HG03378 (cell line): Measurements from ENCODE around the gene TMEM114.

Experiments
- ATAC-seq: cut with Tn5 transposase; IDR thresholded peaks from one replicate; pipeline ENCODE4 v1.9.1; 2021; ENCODE audit warnings: mild to moderate bottlenecking, moderate library complexity; ENCODE audit not compliant: unreplicated experiment

The TMEM114 gene

DNA sequence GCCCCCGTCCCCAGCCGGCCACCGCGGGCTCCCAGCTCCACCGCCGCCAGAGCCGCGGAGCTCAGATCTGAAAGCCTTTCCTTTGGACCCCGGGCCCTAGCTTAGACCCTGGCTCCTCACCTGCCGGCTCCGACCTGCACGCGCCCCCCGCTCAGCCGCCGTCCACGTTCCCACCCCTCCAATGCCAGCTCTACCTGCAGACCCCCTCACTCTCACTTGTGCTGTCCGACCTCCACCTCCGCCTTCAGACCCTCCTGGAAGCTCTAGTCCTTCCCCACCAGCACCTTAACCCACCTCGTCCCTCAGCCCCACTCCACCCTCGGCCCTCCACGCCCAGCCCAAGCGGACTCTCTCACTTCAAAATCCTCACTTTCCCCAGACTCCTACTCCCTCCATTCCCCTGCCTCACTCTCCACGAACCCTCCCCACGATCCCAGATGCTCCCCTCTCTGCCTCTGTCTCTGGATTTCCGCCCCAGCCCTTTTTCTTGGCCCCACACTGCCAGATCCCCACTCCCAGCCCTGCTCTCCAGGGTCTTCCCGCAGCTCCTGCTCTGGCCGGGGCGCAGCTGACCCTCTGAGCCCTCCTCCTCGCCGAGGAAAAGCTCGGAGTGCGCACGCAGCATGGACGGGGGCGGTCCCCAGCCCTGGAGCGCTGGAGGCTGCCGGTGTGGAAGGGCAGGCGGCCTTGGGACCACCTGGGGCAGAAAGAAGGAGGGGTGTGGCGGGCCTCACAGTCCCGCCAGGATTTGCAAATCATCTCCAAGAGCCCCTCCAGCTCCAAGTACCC lies at the start of gene TMEM114:
TSS of gene TMEM114 (minus strand) at position 612 of the 789 bp plus-strand sequence. CDS start 673 bp downstream, outside the sequence.
- no peak for ATAC-seq

DNA sequence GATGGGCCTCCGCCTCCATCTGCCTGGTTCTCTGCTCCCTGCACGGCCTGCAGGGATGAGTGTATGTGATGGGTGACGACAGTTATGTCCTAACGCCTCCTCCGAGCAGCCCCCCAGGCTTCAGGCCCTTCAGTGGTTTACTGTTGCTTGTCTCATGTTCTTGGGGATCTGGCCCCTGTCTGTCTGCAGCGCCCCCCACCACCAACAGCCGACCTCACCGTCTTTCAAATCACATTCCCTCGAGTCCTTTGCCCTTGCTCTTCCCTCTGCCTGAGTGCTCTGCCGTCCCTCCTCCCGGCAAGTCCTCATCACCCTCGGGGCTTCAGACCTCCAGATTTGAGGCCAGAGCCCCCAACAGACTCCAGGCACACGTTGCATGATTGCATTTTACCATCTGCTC lies 49.4 kb upstream of the TMEM114 start:
- ATAC-seq = no peak

DNA sequence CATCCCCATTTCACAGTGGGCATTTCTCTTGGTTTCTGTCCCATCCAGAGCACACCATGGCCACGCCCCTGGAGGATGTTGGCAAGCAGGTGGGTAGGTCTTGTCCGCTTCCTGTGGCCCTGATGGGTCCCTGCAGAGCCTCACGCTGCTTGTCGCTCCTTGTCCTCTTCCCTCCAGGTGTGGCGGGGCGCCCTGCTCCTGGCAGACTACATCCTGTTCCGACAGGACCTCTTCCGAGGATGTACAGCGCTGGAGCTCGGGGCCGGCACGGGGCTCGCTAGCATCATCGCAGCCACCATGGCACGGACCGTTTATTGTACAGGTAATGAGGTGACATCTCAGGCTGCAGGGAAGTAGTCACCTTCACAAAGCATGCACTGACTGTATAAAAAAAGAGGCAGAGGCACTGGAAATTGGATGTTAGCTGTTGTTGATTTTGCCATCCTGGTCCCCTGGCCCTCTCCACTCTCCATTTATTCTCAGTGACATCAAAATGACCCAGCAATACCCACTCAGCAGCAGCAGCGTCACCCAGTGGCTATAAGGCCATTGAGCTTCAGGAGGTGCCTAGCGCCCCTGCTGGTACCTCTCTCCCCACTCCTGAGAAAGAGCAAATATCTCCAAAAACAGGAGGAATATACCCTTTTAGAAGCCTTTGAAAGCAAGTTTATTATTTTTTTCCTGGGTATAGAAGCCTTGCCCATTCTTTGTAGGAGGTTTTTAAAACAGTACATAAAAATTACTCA lies 44.9 kb upstream of the TMEM114 start:
- no peak for ATAC-seq

DNA sequence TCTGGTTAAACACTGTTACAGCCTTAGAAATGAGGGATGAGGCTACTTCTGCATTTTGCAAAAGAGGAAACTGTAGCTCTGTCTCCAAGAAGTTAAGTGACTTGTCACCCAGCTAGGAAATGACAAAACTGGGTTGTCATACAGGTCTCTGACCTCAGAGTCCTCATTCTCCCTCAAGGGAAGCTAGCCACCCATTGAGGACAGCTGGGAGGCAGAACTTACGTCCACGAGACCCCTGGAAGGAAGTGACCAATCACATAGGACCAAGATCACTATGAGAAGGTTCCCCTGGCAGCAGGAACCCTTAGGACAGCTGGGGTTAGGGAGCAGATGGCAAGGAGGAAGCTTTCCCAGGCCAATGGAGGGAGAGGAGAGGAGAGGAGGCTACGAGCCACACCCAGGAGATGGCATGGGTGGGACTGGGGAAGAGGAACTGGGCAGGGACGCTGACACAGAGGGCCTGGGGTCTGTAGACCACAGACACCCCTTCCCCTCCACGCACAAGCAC lies 42.4 kb upstream of the TMEM114 start:
- ATAC-seq = no peak

DNA sequence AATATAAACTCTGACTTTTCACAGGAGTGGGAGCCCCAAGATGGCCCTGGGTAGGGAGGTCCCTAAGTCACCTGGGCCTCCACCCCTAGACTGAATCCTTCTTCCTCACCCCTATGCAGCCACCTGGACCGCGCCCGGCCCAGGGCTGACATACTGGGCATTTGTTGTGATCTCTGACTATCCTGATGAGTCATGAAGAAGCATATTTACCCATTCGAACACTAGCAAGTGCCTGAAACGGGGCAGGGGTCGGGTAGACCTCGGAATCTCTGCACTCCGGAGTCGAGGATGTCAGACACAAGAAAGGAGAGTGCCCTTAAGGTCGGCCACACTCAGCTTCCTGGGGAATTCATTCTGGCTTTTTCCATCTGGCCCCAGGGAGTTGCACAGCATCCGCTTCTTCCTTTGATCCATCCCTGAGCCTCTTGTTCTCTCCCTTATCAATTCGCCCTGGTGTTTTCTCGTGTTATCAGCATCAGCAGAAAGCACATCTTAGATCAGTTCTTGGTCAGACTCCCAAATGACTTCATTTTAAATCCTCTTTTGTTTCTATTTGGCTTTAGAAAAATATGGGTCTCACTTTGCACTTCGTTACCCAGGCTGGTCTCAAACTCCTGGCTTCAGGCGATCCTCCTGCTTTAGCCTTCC lies 41.6 kb upstream of the TMEM114 start:
- ATAC-seq = no peak

DNA sequence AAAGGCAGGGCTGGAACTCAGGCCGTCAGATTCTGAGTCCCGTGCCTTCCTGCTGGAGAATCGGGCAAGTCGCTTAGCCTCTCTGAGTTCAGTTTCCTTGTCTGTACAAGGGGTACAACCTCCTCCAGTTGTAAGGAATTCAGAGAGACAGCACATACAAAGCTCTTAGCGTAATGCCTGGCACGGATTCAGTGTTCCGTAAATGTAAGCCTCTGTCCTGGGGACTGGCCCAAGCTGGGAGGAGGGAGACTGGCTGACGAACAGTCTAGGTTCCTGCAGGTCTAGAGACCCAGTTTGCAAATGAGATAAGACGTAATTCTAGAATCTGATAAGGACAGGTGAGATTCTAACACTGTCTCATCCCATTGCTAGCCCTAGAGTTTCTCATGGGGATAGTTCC lies 41.1 kb upstream of the TMEM114 start:
- no peak for ATAC-seq

DNA sequence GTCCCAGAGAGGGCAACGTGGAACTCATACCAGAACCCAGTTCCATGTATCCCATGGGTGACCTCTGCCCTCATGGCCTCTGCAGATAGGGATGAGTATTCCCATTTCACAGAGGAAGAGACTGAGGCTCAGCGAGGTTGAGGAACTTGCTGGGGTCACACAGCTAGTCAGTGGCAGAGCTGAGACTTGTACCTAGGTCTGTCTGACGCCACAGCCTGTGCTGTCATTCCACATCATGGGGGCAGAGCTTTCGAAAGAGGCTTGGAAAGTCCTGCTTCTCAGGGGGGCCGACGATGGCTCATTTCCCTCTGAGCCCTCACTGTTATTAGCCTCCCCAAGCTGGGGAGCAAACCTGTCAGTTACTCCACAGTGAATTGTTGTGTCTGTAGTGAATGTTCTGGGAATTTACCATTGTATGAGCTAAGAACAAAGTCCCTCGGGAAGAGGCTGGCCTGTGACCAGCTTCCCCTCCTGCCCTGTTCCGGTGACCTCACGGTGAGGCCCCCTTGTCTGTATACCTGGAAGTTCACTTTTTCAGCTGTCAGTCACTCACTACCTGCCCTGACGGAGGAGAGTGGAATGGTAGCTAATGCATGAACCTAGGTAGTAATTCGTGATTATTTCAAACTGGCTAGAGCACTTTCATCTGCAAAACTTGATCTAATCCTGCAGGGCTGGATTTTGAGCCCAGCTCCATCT lies 40.1 kb upstream of the TMEM114 start:
- no peak for ATAC-seq

DNA sequence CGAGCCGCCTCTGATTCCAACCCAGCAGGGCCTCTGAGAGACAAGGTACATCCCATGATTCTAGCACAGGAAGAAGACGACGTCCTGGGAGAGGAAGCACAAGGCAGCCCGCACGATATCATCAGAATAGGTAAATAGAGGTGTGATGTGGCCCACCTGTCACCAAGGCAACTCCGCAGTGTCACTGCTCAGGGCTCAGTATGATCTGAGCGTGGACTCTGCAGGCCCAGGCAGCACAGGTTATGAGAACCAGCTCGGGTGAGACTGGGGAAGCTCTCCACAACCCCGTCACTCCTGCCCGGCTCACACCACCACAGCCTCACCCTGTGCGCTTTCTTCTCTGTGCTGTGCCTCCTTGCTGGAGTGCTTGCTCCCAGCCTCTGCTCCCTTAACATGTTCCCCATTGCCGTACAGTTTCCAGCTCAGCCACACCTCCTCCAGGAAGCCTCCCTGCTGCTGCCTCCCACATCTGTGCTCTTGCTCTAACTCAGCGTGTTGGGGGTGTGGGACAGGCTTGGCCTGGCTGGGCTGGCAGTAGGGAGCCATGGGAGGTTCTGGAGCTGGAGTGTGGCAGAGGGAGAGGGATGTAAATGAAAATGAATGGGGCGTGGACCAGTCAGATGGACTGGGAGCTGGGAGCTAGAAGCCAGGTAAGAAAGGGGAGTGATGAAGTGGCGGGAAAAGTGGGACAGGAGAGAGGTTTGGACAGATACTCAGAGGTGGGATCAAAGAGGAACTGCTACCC lies 38.8 kb upstream of the TMEM114 start:
- no peak for ATAC-seq

DNA sequence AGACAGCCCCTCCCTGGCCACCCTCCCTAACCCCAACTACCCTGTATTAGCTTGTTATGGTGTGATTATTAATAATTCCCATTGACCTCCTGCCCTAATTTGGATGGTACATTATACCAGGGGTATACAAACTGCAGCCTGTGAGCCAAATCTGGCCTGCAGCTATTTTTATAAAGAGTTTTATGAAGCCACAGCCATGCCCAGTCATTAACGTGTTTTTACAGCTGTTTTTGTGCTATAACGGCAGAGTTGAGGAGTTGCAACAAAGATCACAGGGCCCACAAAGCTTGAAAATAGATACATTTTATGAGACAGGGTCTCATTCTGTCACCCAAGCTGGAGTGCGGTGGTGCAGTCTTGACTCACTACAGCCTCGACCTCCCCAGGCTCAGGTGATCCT lies 37.1 kb upstream of the TMEM114 start:
- no peak for ATAC-seq

DNA sequence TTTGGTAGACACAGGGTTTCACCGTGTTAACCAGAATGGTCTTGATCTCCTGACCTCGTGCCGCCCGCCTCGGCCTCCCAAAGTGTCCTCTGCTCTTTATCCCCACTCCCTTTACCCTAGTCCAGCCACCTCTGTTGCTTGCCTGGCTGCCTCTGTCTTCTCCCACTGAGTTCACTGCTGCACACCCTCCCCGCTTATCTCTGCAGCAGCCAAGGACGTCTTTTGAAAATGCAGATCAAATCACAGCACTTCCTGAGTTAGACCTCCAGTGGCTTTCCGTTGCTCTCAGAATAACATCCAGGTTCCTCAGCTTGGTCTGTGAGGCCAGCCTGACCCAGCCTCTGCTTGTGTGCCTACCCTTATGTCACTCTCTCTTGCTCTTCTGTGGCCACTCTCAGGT lies 36.6 kb upstream of the TMEM114 start:
- no peak for ATAC-seq

DNA sequence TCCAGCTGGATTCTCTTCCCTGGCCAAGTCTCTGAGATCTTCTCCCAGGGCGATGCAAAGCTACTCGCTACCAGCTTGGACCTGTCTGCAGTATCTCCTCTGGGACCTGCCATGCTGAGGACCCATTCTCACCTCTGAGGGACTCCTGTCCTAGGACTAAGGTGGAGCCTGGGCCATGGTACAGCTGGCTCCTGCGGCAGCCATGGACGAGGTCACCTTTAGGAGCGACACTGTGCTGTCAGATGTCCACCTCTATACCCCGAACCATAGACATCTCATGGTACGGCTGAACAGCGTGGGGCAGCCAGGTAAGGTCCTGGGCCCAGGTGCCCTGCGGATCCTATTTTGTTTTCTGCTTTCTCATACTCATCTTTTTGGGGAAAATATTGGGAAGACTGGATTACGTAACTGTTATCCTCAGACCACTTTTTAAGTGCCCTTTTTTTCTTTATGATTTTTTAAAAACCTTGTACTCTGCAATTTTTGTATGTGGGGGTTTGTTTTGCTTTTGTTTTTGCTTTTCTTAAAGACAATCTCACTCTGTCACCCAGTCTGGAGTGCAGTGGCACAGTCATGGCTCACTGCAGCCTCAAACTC lies 35.3 kb upstream of the TMEM114 start:
- ATAC-seq = no peak

DNA sequence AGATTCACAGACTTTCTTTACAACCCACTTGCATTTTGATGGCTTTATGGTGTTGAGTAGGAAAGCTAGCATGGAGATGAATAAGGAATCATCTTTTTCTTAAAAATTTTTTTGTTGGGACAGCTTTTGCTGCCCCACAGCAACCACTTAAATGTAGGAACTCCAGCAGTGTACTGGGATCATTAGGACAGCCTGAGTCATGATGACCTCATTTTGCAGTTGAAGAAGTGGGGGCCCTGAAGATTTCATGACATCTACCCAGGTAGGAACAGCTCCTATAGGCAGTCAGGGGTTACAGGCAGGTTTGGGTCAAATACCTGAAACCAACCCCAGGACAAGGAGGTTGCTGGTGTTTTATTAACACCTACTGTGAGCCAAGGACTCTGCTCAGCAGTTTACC lies 33.3 kb upstream of the TMEM114 start:
- no peak for ATAC-seq

DNA sequence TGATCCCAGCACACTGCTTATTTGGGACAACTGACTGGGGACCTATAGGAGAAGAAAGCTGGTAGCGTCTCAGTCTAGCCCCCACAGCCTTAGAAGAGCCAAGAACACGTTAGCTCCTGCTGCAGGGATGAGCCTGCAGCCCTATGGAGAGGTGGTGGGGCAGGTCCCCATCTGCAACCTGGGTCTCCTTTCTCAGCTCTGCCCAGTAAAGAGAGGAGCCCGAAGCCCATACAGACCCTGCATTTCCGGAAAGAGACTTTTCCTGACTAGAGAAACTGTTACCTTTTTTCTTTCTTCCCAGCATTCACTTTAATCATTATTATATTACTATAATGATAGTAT lies 32.0 kb upstream of the TMEM114 start:
- ATAC-seq = no peak

DNA sequence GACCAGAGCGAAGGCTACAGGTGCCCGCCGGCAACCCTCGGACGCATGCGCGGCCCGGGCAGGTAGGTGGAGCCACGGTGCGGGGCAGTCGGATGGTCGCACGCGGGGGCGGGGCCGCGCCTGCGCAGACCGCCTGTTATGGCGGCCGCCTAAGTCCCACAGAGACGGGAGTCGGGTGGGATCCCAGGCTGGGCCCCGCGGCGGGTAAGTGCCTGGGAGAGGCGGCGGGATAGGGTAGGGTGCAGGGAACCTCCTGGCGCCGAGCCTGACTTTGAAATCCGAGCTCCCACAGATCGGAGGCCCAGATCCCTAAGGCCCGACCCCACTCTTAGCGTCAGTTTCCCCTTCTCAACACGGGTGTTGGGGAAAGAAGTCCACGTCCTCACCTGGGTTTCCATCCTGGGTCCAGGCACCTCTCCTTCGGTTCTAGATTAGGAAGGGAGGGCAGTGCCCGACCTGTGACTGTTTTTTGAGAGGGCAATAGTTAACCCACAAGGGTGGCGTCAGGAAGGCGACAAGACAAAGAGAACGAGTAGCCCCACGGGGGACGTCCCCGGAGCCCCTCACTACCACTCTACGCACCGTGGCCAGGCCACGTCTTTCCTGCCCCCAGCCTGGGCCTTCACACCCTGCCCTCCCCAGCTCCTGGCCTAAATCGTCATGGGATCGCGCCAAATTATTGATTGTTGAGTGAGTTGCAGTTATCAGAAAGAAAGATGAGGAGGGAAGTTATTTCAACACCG lies 31.4 kb upstream of the TMEM114 start, which contains the start of gene METTL22:
TSS of gene METTL22 (plus strand) at position 127 of the 743 bp plus-strand sequence. CDS start 3,968 bp downstream, outside the sequence.
- ATAC-seq = peak; percentile 77

DNA sequence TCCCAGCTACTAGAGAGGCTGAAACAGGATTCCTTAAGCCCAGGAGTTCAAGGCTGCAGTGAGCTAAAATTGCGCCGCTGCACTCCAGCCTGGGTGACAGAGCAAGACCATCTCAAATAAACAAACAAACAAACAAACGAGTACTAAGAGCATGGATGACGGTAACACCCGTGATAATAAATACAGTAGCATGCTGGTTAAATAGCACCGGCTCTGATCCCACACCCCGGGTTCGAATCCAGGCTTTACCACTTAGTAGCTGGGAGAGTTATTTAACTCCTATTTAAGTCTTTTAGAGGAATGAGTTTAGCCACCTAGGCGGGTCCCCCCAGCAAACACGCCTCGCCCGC lies 30.9 kb upstream of the TMEM114 start:
- ATAC-seq = no peak

DNA sequence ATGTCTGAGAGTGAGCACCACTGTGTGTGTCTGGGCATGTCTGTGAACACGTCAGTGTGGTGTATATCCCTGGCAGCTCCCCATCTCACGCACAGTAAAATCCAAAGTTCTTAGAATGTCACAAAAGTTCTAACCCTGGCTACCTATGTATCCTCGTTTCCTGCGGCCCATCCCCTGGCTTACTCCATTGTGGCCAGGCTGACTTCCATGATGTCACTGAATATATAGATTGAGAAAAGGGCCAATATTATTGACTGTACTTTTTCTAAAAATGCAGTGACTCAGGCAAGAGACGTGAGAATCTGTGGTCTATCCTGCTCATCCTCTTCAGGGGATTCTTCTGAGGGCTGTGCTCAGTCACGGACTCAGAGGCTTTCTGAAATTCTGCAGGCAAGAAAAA lies 30.2 kb upstream of the TMEM114 start:
- no peak for ATAC-seq

DNA sequence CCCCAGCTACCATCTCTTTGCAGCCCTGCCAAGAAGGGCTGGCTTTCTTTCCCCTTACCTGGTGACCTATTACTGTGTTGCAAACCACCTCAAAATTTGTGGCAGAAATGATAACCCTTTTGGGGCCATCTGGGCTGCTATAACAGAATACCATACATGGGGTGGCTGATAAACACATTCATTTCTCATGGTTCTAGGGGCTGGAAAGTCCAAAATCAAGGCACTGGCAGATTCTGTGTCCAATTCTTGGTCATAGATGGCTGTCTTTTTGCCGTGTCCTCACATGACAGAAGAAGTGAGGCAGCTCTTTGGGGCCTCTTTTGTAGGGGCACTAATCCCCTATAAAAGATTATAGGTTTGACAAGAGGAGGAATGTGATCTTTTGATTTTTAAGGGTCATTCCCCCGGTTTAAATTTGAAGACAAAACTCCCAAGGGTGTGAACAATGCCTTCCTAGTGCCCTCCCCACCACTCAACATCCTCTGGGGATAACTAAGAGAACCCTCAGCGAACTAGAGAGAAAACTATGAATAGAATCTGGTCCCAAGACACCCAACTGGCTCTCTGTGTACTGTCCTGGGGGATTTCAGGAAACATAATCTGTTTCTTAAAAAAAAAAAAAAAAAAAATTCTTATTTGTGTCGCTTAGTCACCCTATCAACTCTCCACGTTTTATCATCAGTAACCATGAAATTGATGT lies 29.5 kb upstream of the TMEM114 start:
- ATAC-seq = no peak

DNA sequence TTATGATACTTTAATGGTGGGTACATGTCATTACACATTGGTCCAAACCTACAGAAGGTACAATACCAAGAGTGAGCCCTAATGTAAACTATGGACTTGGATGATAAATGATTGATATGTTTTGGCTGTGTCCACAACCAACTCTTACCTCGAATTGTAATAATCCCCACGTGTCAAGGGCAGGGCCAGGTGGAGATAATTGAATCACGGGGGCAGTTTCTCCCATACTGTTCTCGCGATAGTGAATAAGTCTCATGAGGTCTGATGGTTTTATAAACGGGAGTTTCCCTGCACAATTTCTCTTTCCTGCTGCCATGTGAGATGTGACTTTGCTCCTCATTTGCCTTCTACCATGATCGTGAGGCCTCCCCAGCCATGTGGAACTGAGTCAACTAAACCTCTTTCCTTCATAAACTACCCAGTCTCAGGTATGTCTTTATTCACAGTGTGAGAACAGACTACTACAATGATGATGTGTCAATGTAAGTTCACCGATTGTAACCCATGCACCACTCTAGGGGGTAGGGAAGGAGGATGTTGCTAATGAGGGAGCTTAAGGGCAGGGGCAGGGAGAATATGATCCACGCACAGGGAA lies 24.2 kb upstream of the TMEM114 start:
- ATAC-seq = no peak
